Epithelial cell of esophagus (primary cell): ENCODE results near the gene IFI27L1.

Experiments
- DNase-seq: peaks from one replicate; pipeline ENCODE4 v3.0.0; 2010; ENCODE audit warnings: low read depth
- H3K4me3 ChIP-seq: 2 replicates; pipeline ENCODE4 v1.5.1; 2011; ENCODE audit warnings: mild to moderate bottlenecking, low read length, control low read depth
- TF ChIP-seq, protein P1 (sequence below): IDR thresholded peaks from 2 replicates; pipeline ENCODE4 v1.5.1; 2011; ENCODE audit warnings: low read depth, mild to moderate bottlenecking, low read length, control low read depth, inconsistent platforms; ENCODE audit not compliant: insufficient read depth; ENCODE audit errors: missing control alignments

IFI27L1 gene

GRCh38 chr14:94052662-94053061 is 28.4 kb upstream of the IFI27L1 start:
- H3K4me3 ChIP-seq: no peak overlapping the region
- DNase-seq: no peak
- TF ChIP-seq, protein P1, sequence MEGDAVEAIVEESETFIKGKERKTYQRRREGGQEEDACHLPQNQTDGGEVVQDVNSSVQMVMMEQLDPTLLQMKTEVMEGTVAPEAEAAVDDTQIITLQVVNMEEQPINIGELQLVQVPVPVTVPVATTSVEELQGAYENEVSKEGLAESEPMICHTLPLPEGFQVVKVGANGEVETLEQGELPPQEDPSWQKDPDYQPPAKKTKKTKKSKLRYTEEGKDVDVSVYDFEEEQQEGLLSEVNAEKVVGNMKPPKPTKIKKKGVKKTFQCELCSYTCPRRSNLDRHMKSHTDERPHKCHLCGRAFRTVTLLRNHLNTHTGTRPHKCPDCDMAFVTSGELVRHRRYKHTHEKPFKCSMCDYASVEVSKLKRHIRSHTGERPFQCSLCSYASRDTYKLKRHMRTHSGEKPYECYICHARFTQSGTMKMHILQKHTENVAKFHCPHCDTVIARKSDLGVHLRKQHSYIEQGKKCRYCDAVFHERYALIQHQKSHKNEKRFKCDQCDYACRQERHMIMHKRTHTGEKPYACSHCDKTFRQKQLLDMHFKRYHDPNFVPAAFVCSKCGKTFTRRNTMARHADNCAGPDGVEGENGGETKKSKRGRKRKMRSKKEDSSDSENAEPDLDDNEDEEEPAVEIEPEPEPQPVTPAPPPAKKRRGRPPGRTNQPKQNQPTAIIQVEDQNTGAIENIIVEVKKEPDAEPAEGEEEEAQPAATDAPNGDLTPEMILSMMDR: no peak

DNA sequence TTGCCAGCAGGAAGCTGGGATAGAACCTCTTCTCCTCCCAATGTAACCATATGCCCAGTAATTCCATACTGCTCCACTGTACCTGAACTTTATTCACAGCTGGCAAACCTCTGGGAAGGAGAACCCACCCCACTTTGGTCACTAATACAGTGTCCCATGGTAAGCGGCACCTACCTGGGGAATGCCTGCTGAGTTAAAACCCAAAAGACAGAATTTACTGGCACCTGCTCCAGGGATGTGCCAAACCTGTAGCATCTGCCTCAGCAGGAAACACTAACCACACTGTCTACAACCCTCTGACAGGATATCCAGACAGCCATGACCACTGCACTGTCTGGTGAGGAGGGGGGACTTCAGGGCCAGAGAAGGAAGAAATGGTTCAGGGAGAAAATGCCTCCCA is 26.7 kb upstream of the IFI27L1 start:
- TF ChIP-seq, protein P1: no peak
- no peak overlapping the region for H3K4me3 ChIP-seq
- DNase-seq: no peak

GRCh38 chr14:94054936-94055335 is 26.2 kb upstream of the IFI27L1 start:
- no peak for DNase-seq
- H3K4me3 ChIP-seq: no peak overlapping the region
- TF ChIP-seq, protein P1: no peak

DNA sequence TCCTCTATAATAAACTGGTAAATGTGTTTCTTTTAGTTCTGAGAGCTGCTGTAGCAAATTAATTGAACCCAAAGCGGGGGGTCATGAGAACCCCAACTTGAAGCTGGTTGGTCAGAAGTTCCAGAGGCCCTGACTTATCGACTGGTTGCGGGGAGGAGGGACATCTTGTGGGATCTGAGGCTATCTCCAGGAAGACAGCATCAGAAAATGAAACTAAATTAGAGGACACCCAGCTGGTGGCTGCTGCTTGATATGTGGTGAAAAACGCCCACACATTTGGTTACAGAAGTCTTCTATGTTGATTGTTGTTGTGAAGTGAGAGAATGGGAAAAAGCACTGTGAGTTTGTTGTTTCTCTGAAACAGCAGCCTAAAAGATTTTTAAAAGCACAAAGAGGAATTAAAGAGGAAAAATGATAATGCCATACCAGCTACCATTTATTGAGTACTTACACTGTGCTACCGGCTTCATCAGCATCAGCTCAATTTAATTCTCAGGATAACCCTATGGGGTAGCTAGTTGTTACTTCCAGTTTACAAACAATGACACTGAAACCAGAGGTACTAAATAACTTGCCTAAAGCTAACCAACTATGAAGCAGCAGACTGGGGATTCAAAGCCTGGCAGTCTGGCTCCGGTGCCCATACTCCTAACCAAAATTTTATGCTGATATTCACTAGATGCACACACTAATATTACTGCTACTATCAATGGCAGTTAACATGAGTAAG is 24.4 kb upstream of the IFI27L1 start:
- DNase-seq: no peak
- TF ChIP-seq, protein P1: no peak
- no peak overlapping the region for H3K4me3 ChIP-seq

- DNase-seq: no peak
- TF ChIP-seq, protein P1: no peak
- no peak overlapping the region for H3K4me3 ChIP-seq
Measured at GRCh38 chr14:94058128-94058673, 22.9 kb upstream of the IFI27L1 start.

- no peak overlapping the region for H3K4me3 ChIP-seq
- DNase-seq: no peak
- TF ChIP-seq, protein P1: no peak
Measured at GRCh38 chr14:94058674-94059138, 22.4 kb upstream of the IFI27L1 start.

- H3K4me3 ChIP-seq: no peak overlapping the region
- DNase-seq: no peak
- TF ChIP-seq, protein P1: no peak
Measured at GRCh38 chr14:94059998-94060397, 21.1 kb upstream of the IFI27L1 start.
